ENCODE data around the gene GATA2.

DNA sequence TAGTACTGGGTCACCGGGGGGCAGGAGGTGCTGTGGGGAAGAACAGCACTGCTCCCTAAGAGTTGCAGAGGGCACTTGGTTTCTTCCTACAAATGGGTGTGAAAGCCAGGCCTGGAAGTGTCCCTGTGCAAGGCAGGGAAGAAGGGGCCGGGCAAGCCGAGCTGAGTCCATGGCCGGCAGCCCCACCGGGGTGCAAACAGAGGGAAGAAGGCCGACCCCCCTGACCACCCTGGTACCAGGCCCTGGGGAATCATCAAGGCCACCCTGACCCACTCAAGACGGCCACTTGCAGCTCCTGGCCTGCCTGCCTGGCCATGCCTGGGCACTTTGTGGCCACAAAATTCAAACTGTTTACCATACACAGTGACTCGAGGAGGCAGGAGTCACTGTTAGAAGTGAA lies 17.6 kb downstream of the GATA2 start:
- no peak for TF ChIP-seq CTCF (IDR thresholded peaks at IDR 0.05)
- TF ChIP-seq POLR2A (IDR thresholded peaks at IDR 0.05): no peak
